Transverse colon (tissue), 4 donors: ENCODE data around the gene CARD19. TPM values are rescaled to one million over a fixed set of nuclear protein-coding genes. Genes with fewer than 3 reads are reported as not detected.

ENCODE experiments used
- DNase-seq: peaks from one replicate; pipeline ENCODE4 v3.0.0-alpha.2; 2019
- H3K27ac ChIP-seq, 4 donors: fragments of 200-600 bp; sonication (generic); 2 replicates each; pipeline ENCODE4 v1.5.1; 2016 to 2018; ENCODE audit warnings: inconsistent platforms in 4 of 4
- H3K27me3 ChIP-seq: fragments of 200-600 bp; sonication (generic); 2 replicates; pipeline ENCODE4 v1.5.1; 2017; ENCODE audit warnings: inconsistent platforms
- H3K36me3 ChIP-seq, 4 donors: fragments of 200-600 bp; sonication (generic); 2 replicates each; pipeline ENCODE4 v1.5.1; 2017 to 2019; ENCODE audit warnings: inconsistent platforms in 4 of 4
- H3K4me1 ChIP-seq, 4 donors: fragments of 200-600 bp; sonication (generic); 2 replicates each; pipeline ENCODE4 v1.5.1; 2017 to 2020; ENCODE audit warnings: inconsistent platforms in 4 of 4
- H3K4me3 ChIP-seq, 4 donors: fragments of 200-600 bp; sonication (generic); 1 replicate in 1 of 4; 2 replicates in 3 of 4; pipeline versions ENCODE4 v1.5.1 to v1.6.1; 2017 to 2019; ENCODE audit warnings: inconsistent platforms in 4 of 4
- H3K9me3 ChIP-seq, 2 donors: fragments of 200-600 bp; sonication (generic); 2 replicates each; pipeline ENCODE4 v1.5.1; 2017 to 2019; ENCODE audit warnings: inconsistent platforms in 2 of 2
- CTCF ChIP-seq, 5 experiments: fragments of 200-600 bp in 3 of 5; fragments of 450-650 bp in 2 of 5; sonication (generic) in 3 of 5; IDR thresholded peaks; 1 replicate in 2 of 5; 2 replicates in 3 of 5; pipeline ENCODE4 v1.5.1; 2016 to 2017; ENCODE audit warnings: antibody characterized with exemption in 5 of 5, inconsistent platforms in 3 of 5, mild to moderate bottlenecking in 2 of 5, moderate library complexity in 1 of 5
- EP300 ChIP-seq: sonication (generic); formaldehyde crosslinking; IDR thresholded peaks from one replicate; pipeline ENCODE4 v1.6.1; 2017; ENCODE audit warnings: antibody characterized with exemption, low read depth
- POLR2A ChIP-seq: fragments of 450-650 bp; IDR thresholded peaks from one replicate; pipeline ENCODE4 v1.6.1; 2016; ENCODE audit warnings: antibody characterized with exemption, mild to moderate bottlenecking, moderate library complexity
- POLR2AphosphoS5 ChIP-seq, 3 donors: sonication (generic); formaldehyde crosslinking; IDR thresholded peaks; one replicate each; pipeline ENCODE4 v1.6.1; 2016; ENCODE audit warnings: antibody characterized with exemption in 3 of 3
- WGBS, 2 donors: methylation state at CpG; one replicate each; pipeline ENCODE4 v1.1.5; 2018; ENCODE audit warnings: low coverage in 1 of 2; 5-methylcytosine and 5-hydroxymethylcytosine counted together
- in situ Hi-C, 4 donors: fragments of 200-750 bp; cut with MboI; loops; one replicate each; pipeline versions ENCODE4 v1.15.0 to v1.15.1; 2017; ENCODE audit warnings: low sequenced_read_pairs in 3 of 4, low pct_ligation_motif_present in 1 of 4, low pct_unique_long_range_greater_than_20kb in 1 of 4
- intact Hi-C: fragments of 100-400 bp; cut with DNase I; formaldehyde crosslinking; loops from one replicate; pipeline ENCODE4 v1.15.1; 2023; ENCODE audit warnings: low total_unique reads
- total RNA-seq, 4 donors: library from RNA; depleted of rRNA; stranded (reverse); fragments of >200 nt; gene quantifications; one replicate each; pipeline ENCODE4 v1.1.0, GENCODE V29; 2016

Gene CARD19
- total RNA-seq, 4 donors from 2014 or later, result 16.3 to 105 (median 88.2) TPM

DNA sequence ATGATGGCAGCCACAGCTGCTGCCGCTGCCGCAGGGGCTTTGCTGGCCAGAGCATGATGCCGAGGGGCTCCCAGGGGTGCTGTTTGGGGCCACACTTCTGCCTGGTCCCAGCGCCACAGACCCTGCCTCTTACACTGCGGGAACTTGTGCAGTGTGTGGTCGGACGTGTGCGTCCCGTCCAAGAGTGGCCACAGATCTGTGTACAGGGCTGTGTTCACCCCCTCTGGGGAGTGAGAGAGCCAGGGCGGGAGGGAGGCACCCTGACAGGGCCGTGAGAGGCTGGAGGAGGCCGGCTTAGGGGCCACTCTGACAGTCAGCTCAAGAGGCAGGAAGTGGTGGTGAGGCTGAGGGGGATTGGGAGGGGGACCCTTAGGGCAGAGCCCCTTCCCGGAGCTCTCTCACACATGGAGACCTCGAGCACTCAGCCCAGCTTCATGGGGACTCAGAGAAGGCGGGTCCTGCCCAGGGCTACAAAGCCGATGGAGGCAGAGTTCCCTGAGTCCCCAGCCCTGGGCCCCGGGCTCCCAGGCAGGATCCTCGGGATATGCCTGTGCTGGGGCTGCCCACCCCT is 13.1 kb upstream of the CARD19 start:
- H3K27me3 ChIP-seq, result no peaks in the 10 kb centered on the region
- no peak overlapping the region for H3K27ac ChIP-seq
- intact Hi-C loops, result no loop called here
- no peaks in the 10 kb centered on the region for H3K36me3 ChIP-seq
- H3K9me3 ChIP-seq, result no peaks in the 10 kb centered on the region
- 70% methylated on average over 18 of the region's 18 CpGs; no CpG with 5 or more reads in 1 of the 2 donors for WGBS, 2 donors
- in situ Hi-C loops, result no loop called here
- H3K4me3 ChIP-seq, result no peak overlapping the region
- no peak for DNase-seq
- H3K4me1 ChIP-seq, result no peaks in the 10 kb centered on the region
- no peak for TF ChIP-seq POLR2A
- TF ChIP-seq CTCF (IDR thresholded peaks at IDR 0.05), result no peak
- TF ChIP-seq EP300, result no peak
- no peak for TF ChIP-seq POLR2AphosphoS5 (IDR thresholded peaks at IDR 0.05)

DNA sequence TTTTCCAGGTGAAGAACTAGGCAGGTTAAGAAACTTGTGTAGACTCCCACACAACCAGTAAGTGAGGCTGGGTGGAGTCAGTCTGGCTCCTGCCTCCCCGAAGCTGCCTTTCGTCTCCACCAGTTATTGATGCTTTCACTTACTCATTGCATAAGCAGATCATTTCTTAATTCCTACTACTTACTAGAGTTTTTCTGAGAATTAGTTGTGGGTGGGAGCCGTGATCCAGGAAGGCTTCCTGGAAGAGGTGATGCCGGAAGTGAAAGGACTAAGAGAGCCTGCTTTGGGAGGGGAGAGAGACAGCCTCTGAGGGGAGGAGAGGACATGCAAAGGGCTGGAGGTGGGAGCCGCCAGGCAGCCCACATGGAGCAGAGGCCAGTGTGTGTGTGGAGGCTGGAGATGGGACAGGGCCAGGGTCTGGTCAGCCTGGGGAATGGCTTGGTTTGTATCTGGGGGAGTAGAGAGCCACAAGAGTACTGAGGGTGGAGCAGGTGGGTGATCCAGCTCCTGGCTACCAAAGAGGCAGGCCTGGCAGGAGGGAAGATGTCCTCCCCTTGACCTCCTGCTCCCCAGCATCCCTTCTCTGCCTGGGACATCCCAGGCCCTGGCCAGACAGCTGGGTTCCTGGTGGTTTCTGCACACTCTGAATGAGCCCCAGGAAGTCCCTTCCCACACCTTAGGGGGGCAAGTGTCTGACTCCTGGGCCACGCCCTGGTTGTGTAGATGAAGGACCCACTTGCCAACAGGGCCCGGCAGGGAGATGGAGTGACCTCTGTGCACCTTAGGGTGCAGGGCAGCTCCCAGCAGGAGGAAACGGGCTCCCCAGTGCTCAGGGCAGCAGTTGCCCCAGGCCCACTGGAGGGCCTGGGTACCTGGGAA is 12.2 kb upstream of the CARD19 start:
- WGBS, 2 donors, result 81 to 86% methylated on average over 1 to 6 of the region's 8 CpGs
- Histone ChIP-seq H3K36me3 (no peaks in the 10 kb centered on the region), H3K27ac (no peak overlapping the region), H3K4me1 (no peaks in the 10 kb centered on the region), H3K4me3 (no peak overlapping the region), H3K27me3 (no peaks in the 10 kb centered on the region), H3K9me3 (no peaks in the 10 kb centered on the region)
- no peak for DNase-seq
- in situ Hi-C loops, result no loop called here
- TF ChIP-seq POLR2AphosphoS5 (IDR thresholded peaks at IDR 0.05), result no peak
- TF ChIP-seq POLR2A, result no peak
- no peak for TF ChIP-seq EP300
- TF ChIP-seq CTCF (IDR thresholded peaks at IDR 0.05), result no peak
- intact Hi-C loops, result no loop called here

DNA sequence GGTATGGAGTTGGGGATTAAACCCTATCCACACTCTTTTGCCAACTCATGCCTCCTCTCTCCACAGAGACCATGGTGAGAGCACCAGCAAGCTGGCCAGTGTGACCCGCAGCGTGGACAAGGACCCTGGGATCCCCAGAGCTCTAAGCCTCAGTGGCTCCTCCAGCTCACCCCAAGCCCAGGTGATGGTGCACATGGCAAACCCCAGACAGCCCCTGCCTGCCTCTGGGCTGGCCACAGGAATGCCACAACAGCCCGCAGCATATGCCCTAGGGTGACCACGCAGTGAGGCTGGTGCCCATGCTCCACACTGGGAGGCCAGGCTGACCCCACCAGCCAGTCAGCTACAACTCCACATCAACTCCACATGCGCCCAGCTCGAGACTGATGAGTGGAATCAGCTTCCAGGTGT is 11.5 kb upstream of the CARD19 start:
- DNase-seq, result no peak
- intact Hi-C loops, result no loop called here
- in situ Hi-C loops, result no loop called here
- Histone ChIP-seq H3K4me1 (no peaks in the 10 kb centered on the region), H3K4me3 (no peak overlapping the region), H3K27ac (no peak overlapping the region), H3K36me3 (no peaks in the 10 kb centered on the region), H3K9me3 (no peaks in the 10 kb centered on the region), H3K27me3 (no peaks in the 10 kb centered on the region)
- no peak for TF ChIP-seq POLR2AphosphoS5 (IDR thresholded peaks at IDR 0.05)
- WGBS, 2 donors, result 95% methylated on average over 6 of the region's 6 CpGs; no CpG with 5 or more reads in 1 of the 2 donors

DNA sequence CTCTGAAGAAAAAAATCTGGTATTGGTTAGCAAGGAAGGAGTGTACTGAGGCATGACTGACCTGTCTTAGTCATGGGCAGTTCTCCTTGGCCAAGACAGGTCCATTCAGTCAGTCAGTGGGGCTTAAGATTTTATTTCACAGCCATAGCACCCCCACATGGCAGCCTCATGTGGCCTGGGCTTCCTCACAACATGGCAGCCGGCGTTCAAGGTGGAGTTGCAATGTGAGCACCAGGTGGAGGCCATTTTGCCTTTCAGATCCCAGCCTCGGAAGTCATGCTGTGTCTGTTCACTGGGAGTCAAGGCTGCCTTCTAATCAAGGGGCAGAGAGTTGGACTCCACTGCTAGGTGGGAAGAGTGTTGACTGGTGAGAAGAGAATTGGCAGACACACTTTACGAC is 10.3 kb upstream of the CARD19 start:
- DNase-seq, result no peak
- Histone ChIP-seq H3K4me1 (no peaks in the 10 kb centered on the region), H3K27ac (no peak overlapping the region), H3K27me3 (no peaks in the 10 kb centered on the region), H3K36me3 (no peaks in the 10 kb centered on the region), H3K9me3 (no peaks in the 10 kb centered on the region), H3K4me3 (no peak overlapping the region)
- in situ Hi-C loops, result no loop called here
- intact Hi-C loops, result no loop called here
- WGBS, 2 donors, result 97% methylated on average over 4 of the region's 4 CpGs; no CpG with 5 or more reads in 1 of the 2 donors
- TF ChIP-seq POLR2AphosphoS5 (IDR thresholded peaks at IDR 0.05), result no peak
- TF ChIP-seq EP300, result no peak
- no peak for TF ChIP-seq POLR2A
- TF ChIP-seq CTCF (IDR thresholded peaks at IDR 0.05), result no peak
